Cardiac septum (tissue), 1 donor: Measurements from ENCODE around the gene PLB1. TPM values are rescaled to one million over a fixed set of nuclear protein-coding genes. Genes with fewer than 3 reads are reported as not detected.

Experiments used
- DNase-seq: peaks from one replicate; pipeline ENCODE4 v3.0.0-alpha.2; 2020; ENCODE audit warnings: low spot score
- intact Hi-C: fragments of 100-400 bp; cut with DNase I; formaldehyde crosslinking; loops from one replicate; pipeline ENCODE4 v1.14.0; 2022
- total RNA-seq: library from RNA; stranded (reverse); fragmentation: NEBNext Ultra II Directional; extraction: Animal tissue kit (Norgen Biotek cat#: 25700); gene quantifications from one replicate; pipeline ENCODE4 v1.2.1, GENCODE V29; 2021
- donor health status: DM: no; HTN: no; CAD: no.

PLB1 gene
- total RNA-seq, 1 donor from 2014 or later, result 2.0 TPM

GRCh38 chr2:28666496-28667184 lies 170.8 kb downstream of the PLB1 start:
- intact Hi-C loops, result no loop called here
- DNase-seq, result no peak

GRCh38 chr2:28667261-28667660 lies 171.4 kb downstream of the PLB1 start:
- peak; percentile 29 for DNase-seq
- intact Hi-C loops, result no loop called here

GRCh38 chr2:28668106-28668814 lies 172.4 kb downstream of the PLB1 start:
- intact Hi-C loops, result no loop called here
- peak; percentile 39 for DNase-seq

- intact Hi-C loops, result no loop called here
- DNase-seq, result peak; percentile 50
These were observed 173.0 kb downstream of the PLB1 start for GRCh38 chr2:28668880-28669279.

- intact Hi-C loops, result no loop called here
- DNase-seq, result no peak
These were observed 175.0 kb downstream of the PLB1 start for GRCh38 chr2:28670856-28671255.

GRCh38 chr2:28673338-28673737 lies 177.5 kb downstream of the PLB1 start:
- no peak for DNase-seq
- intact Hi-C loops, result no loop called here

GRCh38 chr2:28674062-28674712 lies 178.3 kb downstream of the PLB1 start:
- intact Hi-C loops, result no loop called here
- no peak for DNase-seq

GRCh38 chr2:28674713-28675068 lies 178.8 kb downstream of the PLB1 start:
- DNase-seq, result no peak
- intact Hi-C loops, result no loop called here

- intact Hi-C loops, result no loop called here
- no peak for DNase-seq
These were observed 180.4 kb downstream of the PLB1 start for GRCh38 chr2:28676152-28676835.

GRCh38 chr2:28678175-28678855 lies 182.5 kb downstream of the PLB1 start:
- no peak for DNase-seq
- intact Hi-C loops, result no loop called here

- intact Hi-C loops, result no loop called here
- DNase-seq, result no peak
These were observed 183.1 kb downstream of the PLB1 start for GRCh38 chr2:28678944-28679343.

GRCh38 chr2:28680657-28681056 lies 184.8 kb downstream of the PLB1 start:
- intact Hi-C loops, result loop anchor here (5.0 kb wide), 1 partner anchor 72 kb away; the partner anchor contains the start of gene PPP1CB
- DNase-seq, result no peak

GRCh38 chr2:28681158-28681571 lies 185.3 kb downstream of the PLB1 start:
- DNase-seq, result no peak
- intact Hi-C loops, result loop anchor here (5.0 kb wide), 1 partner anchor 71 kb away; the partner anchor contains the start of gene PPP1CB

- intact Hi-C loops, result loop anchor here (5.0 kb wide), 1 partner anchor 71 kb away; the partner anchor contains the start of gene PPP1CB
These were observed 185.7 kb downstream of the PLB1 start for GRCh38 chr2:28681606-28682005.

GRCh38 chr2:28683100-28683706 lies 187.3 kb downstream of the PLB1 start:
- peak; percentile 91 for DNase-seq
- intact Hi-C loops, result loop anchor here (5.0 kb wide), 1 partner anchor 69 kb away; the partner anchor contains the start of gene PPP1CB

More at GRCh38 chr2:28681606-28682005, 185.7 kb downstream of the PLB1 start:
- DNase-seq, result no peak

GRCh38 chr2:28684142-28684858 lies 188.4 kb downstream of the PLB1 start:
- intact Hi-C loops, result loop anchor here (5.0 kb wide), 1 partner anchor 68 kb away; the partner anchor contains the start of gene PPP1CB
- no peak for DNase-seq

GRCh38 chr2:28687171-28687570 lies 191.3 kb downstream of the PLB1 start:
- no peak for DNase-seq
- intact Hi-C loops, result no loop called here
